Ishikawa (cell line): Measurements from ENCODE around the gene RNF217.

Experiments used
- CEBPB ChIP-seq: IDR thresholded peaks from 2 replicates; pipeline ENCODE4 v1.6.1; 2012
- EGR1 ChIP-seq: IDR thresholded peaks from 2 replicates; pipeline ENCODE4 v1.6.1; 2012
- EP300 ChIP-seq: IDR thresholded peaks from 2 replicates; pipeline ENCODE4 v1.6.1; 2012; ENCODE audit warnings: borderline replicate concordance
- FOXM1 ChIP-seq: IDR thresholded peaks from 2 replicates; pipeline ENCODE4 v1.6.1; 2012; ENCODE audit warnings: low read depth, borderline replicate concordance
- RAD21 ChIP-seq: IDR thresholded peaks from 2 replicates; pipeline ENCODE4 v1.6.1; 2012; ENCODE audit warnings: low read depth
- TAF1 ChIP-seq: IDR thresholded peaks from 2 replicates; pipeline ENCODE4 v1.6.1; 2012; ENCODE audit warnings: low read depth, mild to moderate bottlenecking
- TCF12 ChIP-seq: IDR thresholded peaks from 2 replicates; pipeline ENCODE4 v1.6.1; 2012; ENCODE audit warnings: low read depth
- TEAD4 ChIP-seq: IDR thresholded peaks from 2 replicates; pipeline ENCODE4 v1.6.1; 2012
- YY1 ChIP-seq: IDR thresholded peaks from 2 replicates; pipeline ENCODE4 v1.6.1; 2012; ENCODE audit warnings: low read depth
- ZBTB7A ChIP-seq: IDR thresholded peaks from 2 replicates; pipeline ENCODE4 v1.6.1; 2012; ENCODE audit warnings: low read depth
- TF ChIP-seq, protein P1 (sequence below): IDR thresholded peaks from 2 replicates; pipeline ENCODE4 v1.6.1; 2012
- TF ChIP-seq, protein P2 (sequence below): IDR thresholded peaks from 2 replicates; pipeline ENCODE4 v1.6.1; 2012; ENCODE audit warnings: low read depth, mild to moderate bottlenecking
- TF ChIP-seq, protein P3 (sequence below): IDR thresholded peaks from 2 replicates; pipeline ENCODE4 v1.6.1; 2012

The RNF217 gene

GRCh38 chr6:124958149-124958548, 4.1 kb upstream of the RNF217 start:
- no peak for TF ChIP-seq FOXM1
- TF ChIP-seq ZBTB7A: no peak
- TF ChIP-seq TCF12: no peak

DNA sequence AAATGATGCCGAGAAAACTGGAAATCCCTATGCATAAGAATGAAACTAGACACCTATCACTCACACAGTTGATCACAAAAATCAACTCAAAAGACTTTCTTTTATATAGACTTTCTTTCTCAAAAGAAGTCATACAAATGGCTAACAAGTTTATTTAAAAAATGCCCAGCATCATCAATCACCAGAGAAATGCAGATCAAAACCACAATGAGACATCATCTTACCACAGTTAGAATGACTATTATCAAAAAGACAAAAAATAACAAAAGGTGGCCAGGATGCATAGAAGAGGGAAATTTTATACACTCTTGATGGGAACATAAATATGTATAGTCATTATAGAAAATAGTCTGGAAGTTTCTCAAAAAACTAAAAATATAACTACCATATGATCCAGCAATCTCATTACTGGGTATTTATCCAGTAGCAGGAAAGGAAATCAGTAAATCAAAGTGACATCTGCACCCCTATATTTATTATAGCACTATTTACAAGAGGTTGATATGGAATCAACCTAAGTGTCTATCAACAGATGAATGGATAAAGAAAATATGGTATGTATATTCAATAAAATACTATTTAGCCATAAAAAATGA, 3.4 kb upstream of the RNF217 start:
- TF ChIP-seq, protein P1, sequence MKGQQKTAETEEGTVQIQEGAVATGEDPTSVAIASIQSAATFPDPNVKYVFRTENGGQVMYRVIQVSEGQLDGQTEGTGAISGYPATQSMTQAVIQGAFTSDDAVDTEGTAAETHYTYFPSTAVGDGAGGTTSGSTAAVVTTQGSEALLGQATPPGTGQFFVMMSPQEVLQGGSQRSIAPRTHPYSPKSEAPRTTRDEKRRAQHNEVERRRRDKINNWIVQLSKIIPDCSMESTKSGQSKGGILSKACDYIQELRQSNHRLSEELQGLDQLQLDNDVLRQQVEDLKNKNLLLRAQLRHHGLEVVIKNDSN: no peak
- TF ChIP-seq ZBTB7A (no peak), CEBPB (no peak), TAF1 (no peak), EGR1 (no peak)

GRCh38 chr6:124960757-124961463, 1.3 kb upstream of the RNF217 start:
- TF ChIP-seq CEBPB (no peak), EP300 (no peak), EGR1 (no peak), YY1 (no peak)

DNA sequence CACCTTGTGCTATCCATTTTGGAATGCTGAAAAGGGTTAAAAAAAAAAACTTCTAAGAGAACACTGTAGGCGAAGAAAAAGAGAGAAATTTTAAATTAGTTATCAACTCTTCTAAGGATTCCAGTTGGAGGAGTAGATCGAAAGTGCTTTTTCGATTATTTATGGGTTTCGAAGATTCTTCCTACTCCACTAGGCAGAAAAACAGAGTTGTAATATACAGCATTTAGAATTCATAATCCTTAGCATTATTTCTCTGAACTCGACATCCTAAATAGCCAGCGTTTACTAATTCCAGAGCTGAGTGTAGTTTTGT, 817 bp upstream of the RNF217 start:
- TF ChIP-seq TCF12 (no peak), TEAD4 (no peak), EP300 (no peak), TAF1 (no peak), CEBPB (no peak), YY1 (no peak), ZBTB7A (no peak)
- TF ChIP-seq, protein P2, sequence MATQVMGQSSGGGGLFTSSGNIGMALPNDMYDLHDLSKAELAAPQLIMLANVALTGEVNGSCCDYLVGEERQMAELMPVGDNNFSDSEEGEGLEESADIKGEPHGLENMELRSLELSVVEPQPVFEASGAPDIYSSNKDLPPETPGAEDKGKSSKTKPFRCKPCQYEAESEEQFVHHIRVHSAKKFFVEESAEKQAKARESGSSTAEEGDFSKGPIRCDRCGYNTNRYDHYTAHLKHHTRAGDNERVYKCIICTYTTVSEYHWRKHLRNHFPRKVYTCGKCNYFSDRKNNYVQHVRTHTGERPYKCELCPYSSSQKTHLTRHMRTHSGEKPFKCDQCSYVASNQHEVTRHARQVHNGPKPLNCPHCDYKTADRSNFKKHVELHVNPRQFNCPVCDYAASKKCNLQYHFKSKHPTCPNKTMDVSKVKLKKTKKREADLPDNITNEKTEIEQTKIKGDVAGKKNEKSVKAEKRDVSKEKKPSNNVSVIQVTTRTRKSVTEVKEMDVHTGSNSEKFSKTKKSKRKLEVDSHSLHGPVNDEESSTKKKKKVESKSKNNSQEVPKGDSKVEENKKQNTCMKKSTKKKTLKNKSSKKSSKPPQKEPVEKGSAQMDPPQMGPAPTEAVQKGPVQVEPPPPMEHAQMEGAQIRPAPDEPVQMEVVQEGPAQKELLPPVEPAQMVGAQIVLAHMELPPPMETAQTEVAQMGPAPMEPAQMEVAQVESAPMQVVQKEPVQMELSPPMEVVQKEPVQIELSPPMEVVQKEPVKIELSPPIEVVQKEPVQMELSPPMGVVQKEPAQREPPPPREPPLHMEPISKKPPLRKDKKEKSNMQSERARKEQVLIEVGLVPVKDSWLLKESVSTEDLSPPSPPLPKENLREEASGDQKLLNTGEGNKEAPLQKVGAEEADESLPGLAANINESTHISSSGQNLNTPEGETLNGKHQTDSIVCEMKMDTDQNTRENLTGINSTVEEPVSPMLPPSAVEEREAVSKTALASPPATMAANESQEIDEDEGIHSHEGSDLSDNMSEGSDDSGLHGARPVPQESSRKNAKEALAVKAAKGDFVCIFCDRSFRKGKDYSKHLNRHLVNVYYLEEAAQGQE: no peak
- TF ChIP-seq, protein P1: no peak

- TF ChIP-seq CEBPB: no peak
- no peak for TF ChIP-seq TAF1
- TF ChIP-seq EP300: no peak
- TF ChIP-seq EGR1: no peak
- TF ChIP-seq, protein P3, sequence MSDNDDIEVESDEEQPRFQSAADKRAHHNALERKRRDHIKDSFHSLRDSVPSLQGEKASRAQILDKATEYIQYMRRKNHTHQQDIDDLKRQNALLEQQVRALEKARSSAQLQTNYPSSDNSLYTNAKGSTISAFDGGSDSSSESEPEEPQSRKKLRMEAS: no peak
These were observed 590 bp downstream of the RNF217 start for GRCh38 chr6:124962639-124963415.

- no peak for TF ChIP-seq ZBTB7A
- no peak for TF ChIP-seq TCF12
- TF ChIP-seq RAD21: no peak
- TF ChIP-seq, protein P1: no peak
- TF ChIP-seq YY1: no peak
- TF ChIP-seq EP300: no peak
- no peak for TF ChIP-seq FOXM1
- TF ChIP-seq, protein P2: no peak
- TF ChIP-seq TEAD4: no peak
These were observed 1.2 kb downstream of the RNF217 start for GRCh38 chr6:124963416-124963785.
